PC-3 (cell line): ENCODE measurements around the gene AGXT. TPM values are rescaled to one million over a fixed set of nuclear protein-coding genes. Genes with fewer than 3 reads are reported as not detected.

Source experiments
- ATAC-seq: fragments of 200-7000 bp; cut with Tn5 transposase; 2 replicates; pipeline ENCODE4 v1.9.1; 2020; ENCODE audit warnings: mild to moderate bottlenecking, moderate library complexity
- BruUV-seq: library from RNA; stranded (reverse); fragments of 400-500 nt; replicated peaks from 2 replicates; lab custom pipeline; 2021; lab: Mats Ljungman, UMichigan
- CTCF ChIA-PET: fragments of 300-600 bp; sonication (Branson Sonifier 250); formaldehyde crosslinking; loops from one replicate; lab custom pipeline; 2022; ENCODE audit warnings: antibody characterized with exemption; lab: Charles Lee
- POLR2A ChIA-PET: fragments of 300-600 bp; sonication (Branson Sonifier 250); formaldehyde crosslinking; loops from one replicate; lab custom pipeline; 2022; ENCODE audit warnings: antibody characterized with exemption; ENCODE audit not compliant: unreplicated experiment; lab: Charles Lee
- DNase-seq: peaks from one replicate; pipeline ENCODE4 v3.0.0-alpha.2; 2015
- H2AFZ ChIP-seq: fragments of 300-600 bp; sonication (generic); 2 replicates; pipeline ENCODE4 v1.6.0; 2016; ENCODE audit warnings: antibody characterized with exemption, low read length
- H3F3A ChIP-seq: fragments of 300-600 bp; sonication (generic); one replicate; pipeline ENCODE4 v1.6.0; 2017; ENCODE audit warnings: antibody characterized with exemption, low read length, control low read depth, mild to moderate bottlenecking; ENCODE audit not compliant: unreplicated experiment
- H3K27ac ChIP-seq: fragments of 300-600 bp; sonication (generic); 2 replicates; pipeline ENCODE4 v1.5.1; 2016; ENCODE audit warnings: mild to moderate bottlenecking, low read length
- H3K27me3 ChIP-seq: fragments of 300-600 bp; sonication (generic); 2 replicates; pipeline ENCODE4 v1.6.1; 2016; ENCODE audit warnings: low read length, mixed read lengths
- H3K36me3 ChIP-seq: fragments of 300-600 bp; sonication (generic); 2 replicates; pipeline ENCODE4 v1.6.1; 2016; ENCODE audit warnings: low read depth, mixed run types, low read length, mixed read lengths
- H3K4me1 ChIP-seq: fragments of 300-600 bp; sonication (generic); 2 replicates; pipeline ENCODE4 v1.5.1; 2016; ENCODE audit warnings: low read length; ENCODE audit not compliant: insufficient read depth
- H3K4me2 ChIP-seq: fragments of 300-600 bp; sonication (generic); 2 replicates; pipeline ENCODE4 v1.6.0; 2016; ENCODE audit warnings: low read length
- H3K4me3 ChIP-seq: fragments of 300-600 bp; sonication (generic); 2 replicates; pipeline ENCODE4 v1.5.1; 2016; ENCODE audit warnings: mild to moderate bottlenecking, low read length, mixed read lengths
- H3K79me2 ChIP-seq: fragments of 300-600 bp; sonication (generic); 2 replicates; pipeline ENCODE4 v1.6.1; 2017; ENCODE audit warnings: low read length, mixed read lengths
- H3K9ac ChIP-seq: fragments of 300-600 bp; sonication (generic); 2 replicates; pipeline ENCODE4 v1.6.0; 2016; ENCODE audit warnings: mild to moderate bottlenecking, low read length
- H3K9me2 ChIP-seq: fragments of 300-600 bp; sonication (generic); replicated peaks from 2 replicates; pipeline ENCODE4 v1.6.1; 2016; ENCODE audit warnings: mixed run types, low read length, mixed read lengths
- H3K9me3 ChIP-seq: fragments of 300-600 bp; sonication (generic); 2 replicates; pipeline ENCODE4 v1.6.1; 2016; ENCODE audit warnings: low read length, mixed read lengths
- H4K20me1 ChIP-seq: fragments of 300-600 bp; sonication (generic); 2 replicates; pipeline ENCODE4 v1.6.1; 2016; ENCODE audit warnings: low read length, mixed read lengths
- EZH2 ChIP-seq: fragments of 300-600 bp; sonication (generic); IDR thresholded peaks from one replicate; pipeline ENCODE4 v1.6.1; 2017; ENCODE audit warnings: antibody characterized with exemption, mild to moderate bottlenecking, low read length; ENCODE audit not compliant: unreplicated experiment
- EZH2phosphoT487 ChIP-seq: fragments of 300-600 bp; sonication (generic); IDR thresholded peaks from 2 replicates; pipeline ENCODE4 v1.6.1; 2018; ENCODE audit warnings: mild to moderate bottlenecking, antibody characterized with exemption, low read length, borderline replicate concordance
- intact Hi-C: fragments of 100-400 bp; cut with micrococcal nuclease; formaldehyde crosslinking; loops from 2 replicates; pipeline ENCODE4 v1.9.0; 2023
- total RNA-seq: library from RNA; depleted of rRNA; stranded (reverse); fragments of >200 nt; gene quantifications from 2 replicates; pipeline ENCODE4 v1.2.3, GENCODE V29; 2014
- TF ChIP-seq, protein P1 (sequence below): fragments of 300-600 bp; sonication (generic); conservative IDR thresholded peaks from 2 replicates; pipeline ENCODE4 v1.5.1; 2017; ENCODE audit warnings: antibody characterized with exemption, low read depth, mild to moderate bottlenecking, low read length

Gene AGXT
- total RNA-seq, 1 experiment from 2014 or later: not detected

- ChIA-PET POLR2A (no interaction called here), CTCF (no interaction called here)
- Histone ChIP-seq H3F3A (no peaks in the 10 kb centered on the region), H3K36me3 (no peaks in the 10 kb centered on the region), H3K4me3 (no peak overlapping the region), H3K9ac (no peak overlapping the region), H3K9me3 (no peaks in the 10 kb centered on the region), H3K27me3 (no peaks in the 10 kb centered on the region), H4K20me1 (no peaks in the 10 kb centered on the region), H3K79me2 (no peaks in the 10 kb centered on the region), H3K4me2 (no peak overlapping the region), H3K27ac (no peak overlapping the region), H3K9me2 (no peaks in the 10 kb centered on the region), H3K4me1 (peaks cover 12% of the 10 kb centered on the region), H2AFZ (no peak overlapping the region)
- TF ChIP-seq EZH2phosphoT487 (no peak), EZH2 (no peak)
- TF ChIP-seq, protein P1, sequence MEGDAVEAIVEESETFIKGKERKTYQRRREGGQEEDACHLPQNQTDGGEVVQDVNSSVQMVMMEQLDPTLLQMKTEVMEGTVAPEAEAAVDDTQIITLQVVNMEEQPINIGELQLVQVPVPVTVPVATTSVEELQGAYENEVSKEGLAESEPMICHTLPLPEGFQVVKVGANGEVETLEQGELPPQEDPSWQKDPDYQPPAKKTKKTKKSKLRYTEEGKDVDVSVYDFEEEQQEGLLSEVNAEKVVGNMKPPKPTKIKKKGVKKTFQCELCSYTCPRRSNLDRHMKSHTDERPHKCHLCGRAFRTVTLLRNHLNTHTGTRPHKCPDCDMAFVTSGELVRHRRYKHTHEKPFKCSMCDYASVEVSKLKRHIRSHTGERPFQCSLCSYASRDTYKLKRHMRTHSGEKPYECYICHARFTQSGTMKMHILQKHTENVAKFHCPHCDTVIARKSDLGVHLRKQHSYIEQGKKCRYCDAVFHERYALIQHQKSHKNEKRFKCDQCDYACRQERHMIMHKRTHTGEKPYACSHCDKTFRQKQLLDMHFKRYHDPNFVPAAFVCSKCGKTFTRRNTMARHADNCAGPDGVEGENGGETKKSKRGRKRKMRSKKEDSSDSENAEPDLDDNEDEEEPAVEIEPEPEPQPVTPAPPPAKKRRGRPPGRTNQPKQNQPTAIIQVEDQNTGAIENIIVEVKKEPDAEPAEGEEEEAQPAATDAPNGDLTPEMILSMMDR: no peak
- BruUV-seq: no TSS peak
- no peak for ATAC-seq
- intact Hi-C loops: loop anchor here (10.0 kb wide), 2 partner anchors 83 to 313 kb away; partner anchors contain the start of gene SNED1
- peak; percentile 38 for DNase-seq
These were observed 43.1 kb downstream of the AGXT start for GRCh38 chr2:240911641-240912265.

DNA sequence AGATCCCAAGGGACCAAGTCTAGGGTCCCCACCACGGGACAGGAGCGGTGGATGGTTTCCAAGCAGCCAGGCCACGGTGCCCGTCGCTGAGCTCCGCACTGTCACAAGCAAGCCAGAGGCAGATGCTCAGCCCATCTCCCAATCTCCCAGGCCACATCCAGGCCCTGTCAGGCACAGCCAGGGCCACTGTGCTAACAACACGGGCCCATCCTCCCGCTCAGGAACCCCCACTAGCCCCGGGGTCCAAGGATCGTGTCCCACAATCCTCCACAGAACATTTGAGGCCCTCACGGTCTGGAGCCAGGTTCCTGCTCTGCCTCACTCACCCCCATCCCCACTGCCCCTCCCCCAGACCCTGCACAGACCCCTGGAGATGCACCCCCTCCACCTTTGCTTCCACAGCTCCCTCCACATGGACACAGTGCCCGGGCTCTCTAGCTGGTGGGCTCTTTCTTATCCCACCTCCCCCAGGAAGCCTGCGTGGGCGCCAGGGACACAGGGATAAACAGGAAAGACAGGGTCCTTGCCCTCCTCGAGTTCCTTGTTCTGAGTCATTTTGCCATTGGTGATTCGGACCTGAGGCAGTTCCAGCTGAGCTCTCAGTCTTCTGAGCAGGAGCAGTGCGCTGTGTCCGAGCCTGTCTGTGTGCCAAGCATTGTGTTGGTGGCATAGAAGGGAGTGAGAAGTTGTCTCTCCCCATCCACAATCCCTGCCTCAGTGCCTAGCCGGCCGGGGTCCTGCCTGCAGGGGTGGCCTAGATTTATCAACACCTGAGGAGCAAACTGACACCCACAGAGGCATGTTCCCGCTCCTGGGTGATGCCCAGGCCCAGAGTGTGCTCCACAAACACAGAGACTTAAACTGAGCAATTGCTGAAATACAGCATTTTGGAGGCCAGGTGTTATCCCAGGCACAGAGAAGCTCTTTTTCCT is 44.5 kb downstream of the AGXT start:
- Histone ChIP-seq H3K4me2 (no peak overlapping the region), H3K9me2 (no peaks in the 10 kb centered on the region), H3K9me3 (no peaks in the 10 kb centered on the region), H3K36me3 (no peaks in the 10 kb centered on the region), H3K27me3 (no peaks in the 10 kb centered on the region), H3F3A (no peaks in the 10 kb centered on the region), H2AFZ (peak overlapping the region; percentile 61), H3K79me2 (no peaks in the 10 kb centered on the region), H3K4me3 (no peak overlapping the region), H3K27ac (no peak overlapping the region), H3K9ac (no peak overlapping the region), H3K4me1 (peaks cover 12% of the 10 kb centered on the region), H4K20me1 (no peaks in the 10 kb centered on the region)
- peak; percentile 44 for DNase-seq
- POLR2A ChIA-PET: no interaction called here
- intact Hi-C loops: loop anchor here (10.0 kb wide), 2 partner anchors 82 to 312 kb away; partner anchors contain the start of gene SNED1
- ATAC-seq: no peak
- CTCF ChIA-PET: interaction anchor here (0.5 kb wide), 1 partner anchor 399 kb away, joined by 3 read pairs; no protein-coding TSS in a partner anchor
- no peak for TF ChIP-seq EZH2phosphoT487
- TF ChIP-seq, protein P1: no peak
- TF ChIP-seq EZH2: no peak
- no TSS peak for BruUV-seq
